Measurements from ENCODE around the gene TNFRSF21. TPM values are rescaled to one million over a fixed set of nuclear protein-coding genes. Genes with fewer than 3 reads are reported as not detected.

TNFRSF21 gene
- total RNA-seq, 4 donors from 2014 or later: 3.3 to 7.4 (median 3.9) TPM

DNA sequence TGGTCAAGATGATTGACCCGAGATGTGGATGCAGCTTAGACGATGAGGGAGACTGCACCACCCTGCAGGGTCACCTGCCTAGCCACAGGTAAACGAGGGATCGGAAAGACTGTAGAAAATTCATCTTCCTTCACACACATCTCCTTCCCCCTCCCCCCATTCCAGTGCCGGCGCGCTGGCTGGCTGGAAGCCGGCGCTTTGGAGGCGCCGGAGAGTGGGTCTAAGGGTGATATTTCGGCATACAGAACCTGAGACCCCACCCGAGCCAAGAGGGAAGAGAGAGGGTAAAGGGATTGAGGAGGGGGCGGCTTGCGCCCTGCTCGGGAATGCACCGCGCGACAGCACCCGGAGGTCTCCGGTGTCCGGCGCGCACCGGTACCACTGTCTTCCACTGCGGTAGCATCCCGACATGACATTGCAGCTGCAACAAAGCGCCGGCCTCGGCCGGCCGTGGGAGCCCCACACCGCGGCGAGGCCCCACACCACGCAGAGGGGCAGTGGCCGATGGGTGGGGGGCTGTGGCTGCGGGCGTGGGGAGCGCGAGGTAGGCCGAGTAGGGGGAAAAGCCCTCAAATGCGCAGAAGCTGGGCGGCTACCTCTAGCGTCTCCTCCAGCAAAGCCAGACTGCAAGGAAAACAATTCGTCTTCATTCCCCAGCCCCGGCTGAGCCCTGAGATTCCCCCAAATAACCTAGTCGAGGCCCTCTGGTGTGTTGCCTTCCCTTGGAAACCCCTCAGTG is 984 bp downstream of the TNFRSF21 start:
- Histone ChIP-seq H3K4me1 (peaks cover 20% of the 10 kb centered on the region), H3K27me3 (peaks cover 26% of the 10 kb centered on the region), H3K4me3 (peak overlapping the region; percentile 85), H3K36me3 (no peaks in the 10 kb centered on the region), H3K27ac (peak overlapping the region; percentile 73), H3K9me3 (no peaks in the 10 kb centered on the region)
- TF ChIP-seq, protein P1, sequence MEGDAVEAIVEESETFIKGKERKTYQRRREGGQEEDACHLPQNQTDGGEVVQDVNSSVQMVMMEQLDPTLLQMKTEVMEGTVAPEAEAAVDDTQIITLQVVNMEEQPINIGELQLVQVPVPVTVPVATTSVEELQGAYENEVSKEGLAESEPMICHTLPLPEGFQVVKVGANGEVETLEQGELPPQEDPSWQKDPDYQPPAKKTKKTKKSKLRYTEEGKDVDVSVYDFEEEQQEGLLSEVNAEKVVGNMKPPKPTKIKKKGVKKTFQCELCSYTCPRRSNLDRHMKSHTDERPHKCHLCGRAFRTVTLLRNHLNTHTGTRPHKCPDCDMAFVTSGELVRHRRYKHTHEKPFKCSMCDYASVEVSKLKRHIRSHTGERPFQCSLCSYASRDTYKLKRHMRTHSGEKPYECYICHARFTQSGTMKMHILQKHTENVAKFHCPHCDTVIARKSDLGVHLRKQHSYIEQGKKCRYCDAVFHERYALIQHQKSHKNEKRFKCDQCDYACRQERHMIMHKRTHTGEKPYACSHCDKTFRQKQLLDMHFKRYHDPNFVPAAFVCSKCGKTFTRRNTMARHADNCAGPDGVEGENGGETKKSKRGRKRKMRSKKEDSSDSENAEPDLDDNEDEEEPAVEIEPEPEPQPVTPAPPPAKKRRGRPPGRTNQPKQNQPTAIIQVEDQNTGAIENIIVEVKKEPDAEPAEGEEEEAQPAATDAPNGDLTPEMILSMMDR (IDR thresholded peaks at IDR 0.05): no peak
- no peak for TF ChIP-seq EP300 (IDR thresholded peaks at IDR 0.05)
- no peak for TF ChIP-seq POLR2AphosphoS5 (IDR thresholded peaks at IDR 0.05)
- TF ChIP-seq POLR2A (IDR thresholded peaks at IDR 0.05): no peak
- peak in 1 of 2 donors; percentile 60 for DNase-seq (ENCODE audit: low spot score in 2 of 2)
- 8% methylated on average over 26 of the region's 48 CpGs for WGBS

DNA sequence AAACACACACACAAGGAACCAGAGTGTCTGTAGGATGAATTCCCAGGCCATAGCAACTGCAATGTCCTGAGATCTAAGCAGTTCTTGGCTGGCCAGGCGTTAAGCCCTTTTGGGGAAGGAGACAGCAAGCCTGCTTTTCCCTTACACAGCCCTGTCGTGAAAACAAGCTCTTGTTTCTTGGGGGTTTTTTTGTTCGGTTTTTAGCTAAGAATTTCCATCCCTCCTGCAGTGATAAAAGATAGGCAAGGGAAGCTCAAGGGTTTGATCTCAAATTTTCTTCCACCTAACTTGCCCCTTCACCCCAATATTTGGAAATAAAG is 1.5 kb downstream of the TNFRSF21 start:
- TF ChIP-seq POLR2A (IDR thresholded peaks at IDR 0.05): no peak
- no peak for TF ChIP-seq POLR2AphosphoS5 (IDR thresholded peaks at IDR 0.05)
- TF ChIP-seq EP300 (IDR thresholded peaks at IDR 0.05): no peak
- TF ChIP-seq, protein P1 (IDR thresholded peaks at IDR 0.05): no peak
- H3K9me3 ChIP-seq: no peaks in the 10 kb centered on the region
- peak overlapping the region; percentile 85 for H3K4me3 ChIP-seq
- WGBS: 54% methylated on average over 3 of the region's 3 CpGs
- peaks cover 22% of the 10 kb centered on the region for H3K27me3 ChIP-seq
- DNase-seq (ENCODE audit: low spot score in 2 of 2): no peak
- H3K27ac ChIP-seq: no peak overlapping the region
- H3K36me3 ChIP-seq: no peaks in the 10 kb centered on the region
- peaks cover 20% of the 10 kb centered on the region for H3K4me1 ChIP-seq

DNA sequence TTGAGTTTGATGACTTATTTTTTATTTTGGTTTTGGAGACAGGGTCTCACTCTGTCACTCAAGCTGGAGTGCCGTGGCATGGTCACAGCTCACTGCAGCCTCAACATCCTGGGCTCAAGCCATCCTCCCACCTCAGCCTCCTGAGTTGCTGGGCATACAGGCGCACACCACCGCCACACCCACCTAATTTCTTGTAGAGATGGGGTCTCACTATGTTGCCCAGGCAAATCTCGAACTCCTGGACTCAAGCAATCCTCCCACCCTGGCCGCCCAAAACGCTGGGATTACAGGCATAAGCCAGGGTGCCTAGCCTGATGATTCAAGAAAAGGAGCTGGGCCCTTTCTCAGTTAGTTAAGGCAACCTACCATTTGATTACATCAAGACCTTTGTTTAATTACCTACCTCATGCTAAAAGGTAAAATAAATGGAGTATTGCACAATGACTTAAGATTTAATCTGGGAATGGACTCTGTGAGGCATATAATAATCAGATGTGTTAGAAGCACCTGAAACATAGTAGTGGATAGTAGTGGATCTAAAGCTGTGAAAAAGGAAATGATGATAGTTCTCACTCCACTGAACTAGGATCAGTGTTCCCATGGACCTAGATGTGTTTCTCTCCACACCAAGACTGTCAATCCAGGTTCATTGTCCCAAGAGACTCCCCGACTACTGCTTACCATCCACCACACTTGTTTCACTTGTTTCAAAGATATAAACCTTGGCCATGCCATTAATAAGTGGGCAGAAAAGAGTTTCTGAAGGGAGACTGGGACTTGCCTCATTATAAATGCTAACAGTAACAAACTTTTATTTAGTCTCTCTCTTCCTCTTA is 2.1 kb downstream of the TNFRSF21 start:
- Histone ChIP-seq H3K27ac (no peak overlapping the region), H3K36me3 (no peaks in the 10 kb centered on the region), H3K27me3 (peaks cover 18% of the 10 kb centered on the region), H3K9me3 (no peaks in the 10 kb centered on the region), H3K4me1 (peaks cover 20% of the 10 kb centered on the region), H3K4me3 (peak overlapping the region; percentile 85)
- TF ChIP-seq, protein P1 (IDR thresholded peaks at IDR 0.05): no peak
- TF ChIP-seq POLR2AphosphoS5 (IDR thresholded peaks at IDR 0.05) (no peak), EP300 (IDR thresholded peaks at IDR 0.05) (no peak), POLR2A (IDR thresholded peaks at IDR 0.05) (no peak)
- 91% methylated on average over 7 of the region's 7 CpGs for WGBS
- DNase-seq (ENCODE audit: low spot score in 2 of 2): no peak

DNA sequence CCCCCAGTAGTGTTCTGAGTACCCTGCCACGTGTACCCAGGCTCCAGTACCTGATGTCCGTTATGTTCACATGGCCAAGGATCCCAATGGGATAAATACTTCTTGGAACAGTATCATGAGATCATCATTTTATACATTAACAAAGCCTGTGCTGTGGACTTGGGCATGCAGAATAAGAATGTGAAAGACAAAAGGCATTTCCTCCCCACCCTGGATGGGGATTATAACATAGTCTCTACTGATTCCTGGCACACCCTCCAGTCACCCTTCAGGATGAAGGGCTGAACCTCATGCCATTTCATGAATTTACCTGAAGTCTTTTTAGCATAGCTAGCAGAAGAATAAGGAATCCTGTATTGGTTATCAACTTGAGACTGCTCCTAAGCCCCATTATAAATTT is 2.8 kb downstream of the TNFRSF21 start:
- Histone ChIP-seq H3K4me3 (no peak overlapping the region), H3K9me3 (no peaks in the 10 kb centered on the region), H3K27me3 (peaks cover 18% of the 10 kb centered on the region), H3K36me3 (no peaks in the 10 kb centered on the region), H3K27ac (no peak overlapping the region), H3K4me1 (peaks cover 20% of the 10 kb centered on the region)
- 81% methylated on average over 2 of the region's 2 CpGs for WGBS
- DNase-seq (ENCODE audit: low spot score in 2 of 2): no peak
- TF ChIP-seq POLR2AphosphoS5 (IDR thresholded peaks at IDR 0.05) (no peak), EP300 (IDR thresholded peaks at IDR 0.05) (no peak), POLR2A (IDR thresholded peaks at IDR 0.05) (no peak)
- TF ChIP-seq, protein P1 (IDR thresholded peaks at IDR 0.05): no peak

DNA sequence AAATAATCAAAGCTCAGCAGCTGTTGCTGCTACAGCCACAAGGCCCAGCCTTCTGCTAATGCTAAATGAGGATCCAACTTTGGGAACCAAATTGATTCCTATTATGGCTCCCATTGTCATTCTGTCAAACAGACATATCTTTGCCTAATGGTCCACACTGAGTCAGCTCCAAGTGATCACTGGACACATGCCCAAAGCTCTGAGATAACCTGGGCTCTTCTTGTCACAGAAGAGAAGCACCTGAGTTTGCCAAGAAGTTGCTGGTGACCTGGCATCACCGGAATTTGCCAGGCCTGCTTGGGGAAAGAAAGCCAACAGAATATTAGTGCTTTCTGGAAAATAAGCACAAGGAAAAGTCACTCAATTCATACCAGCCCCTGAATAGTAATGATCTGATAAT is 5.8 kb downstream of the TNFRSF21 start:
- H3K27me3 ChIP-seq: peaks cover 18% of the 10 kb centered on the region
- peaks cover 13% of the 10 kb centered on the region for H3K4me1 ChIP-seq
- H3K4me3 ChIP-seq: no peak overlapping the region
- no peak overlapping the region for H3K27ac ChIP-seq
- DNase-seq (ENCODE audit: low spot score in 2 of 2): no peak
- no peak for TF ChIP-seq POLR2AphosphoS5 (IDR thresholded peaks at IDR 0.05)
- TF ChIP-seq, protein P1 (IDR thresholded peaks at IDR 0.05): no peak
- no peak for TF ChIP-seq POLR2A (IDR thresholded peaks at IDR 0.05)
- TF ChIP-seq EP300 (IDR thresholded peaks at IDR 0.05): no peak
- H3K9me3 ChIP-seq: no peaks in the 10 kb centered on the region
- 85% methylated on average over 1 of the region's 1 CpG for WGBS
- H3K36me3 ChIP-seq: no peaks in the 10 kb centered on the region
